WTC11 (cell line): ENCODE data around the gene KLHL29. TPM values are rescaled to one million over a fixed set of nuclear protein-coding genes. Genes with fewer than 3 reads are reported as not detected.

Experiments
- ATAC-seq: fragments of 200-7000 bp; cut with Tn5 transposase; 2 replicates; pipeline ENCODE4 v1.10.0; 2021; ENCODE audit warnings: mild to moderate bottlenecking, moderate library complexity
- CTCF ChIA-PET: fragments of 300-600 bp; sonication (Branson Sonifier 250); formaldehyde crosslinking; loops from one replicate; lab custom pipeline; 2021; ENCODE audit warnings: antibody characterized with exemption; lab: Charles Lee
- POLR2A ChIA-PET: fragments of 350-600 bp; sonication (Branson Sonifier 250); formaldehyde crosslinking; loops from one replicate; lab custom pipeline; 2021; ENCODE audit warnings: antibody characterized with exemption; lab: Charles Lee
- DNase-seq: peaks from one replicate; pipeline ENCODE4 v3.0.0; 2021; ENCODE audit warnings: low spot score
- H3K27ac Mint-ChIP-seq: 2 replicates; pipeline ENCODE4 v1.8.0; 2021; ENCODE audit warnings: mixed read lengths
- H3K27me3 Mint-ChIP-seq: 2 replicates; pipeline ENCODE4 v1.8.0; 2021; ENCODE audit warnings: low read depth, mild to moderate bottlenecking, moderate library complexity, mixed read lengths
- H3K36me3 Mint-ChIP-seq: 2 replicates; pipeline ENCODE4 v1.8.0; 2021; ENCODE audit warnings: mixed read lengths
- H3K4me1 Mint-ChIP-seq: 2 replicates; pipeline ENCODE4 v1.8.0; 2022; ENCODE audit warnings: mixed read lengths
- H3K4me3 Mint-ChIP-seq: 2 replicates; pipeline ENCODE4 v1.8.0; 2021; ENCODE audit warnings: mild to moderate bottlenecking, moderate library complexity, mixed read lengths
- H3K9me3 Mint-ChIP-seq: 2 replicates; pipeline ENCODE4 v1.8.0; 2021; ENCODE audit warnings: mixed read lengths
- ATF1 ChIP-seq: sonication (generic); formaldehyde crosslinking; IDR thresholded peaks from 2 replicates; pipeline ENCODE4 v1.8.1; 2023; ENCODE audit warnings: mild to moderate bottlenecking, moderate library complexity, missing genetic modification reagents
- FOXP1 ChIP-seq: sonication (generic); formaldehyde crosslinking; IDR thresholded peaks from 2 replicates; pipeline ENCODE4 v1.8.0; 2022; ENCODE audit warnings: missing genetic modification reagents, mild to moderate bottlenecking, moderate library complexity, borderline replicate concordance
- JAZF1 ChIP-seq: fragments of 250-450 bp; sonication (Bioruptor Pico); IDR thresholded peaks from 2 replicates; pipeline ENCODE4 v1.9.0; 2021; ENCODE audit warnings: moderate library complexity, mild to moderate bottlenecking, inconsistent platforms
- NFATC4 ChIP-seq: fragments of 250-450 bp; sonication (Bioruptor Pico); IDR thresholded peaks from 2 replicates; pipeline ENCODE4 v1.9.0; 2021; ENCODE audit warnings: mild to moderate bottlenecking
- NR2C2 ChIP-seq: sonication (generic); formaldehyde crosslinking; IDR thresholded peaks from 2 replicates; pipeline ENCODE4 v1.8.0; 2022; ENCODE audit warnings: mild to moderate bottlenecking, missing genetic modification reagents
- OVOL2 ChIP-seq: fragments of 250-450 bp; sonication (Bioruptor Pico); IDR thresholded peaks from 2 replicates; pipeline ENCODE4 v1.9.0; 2021; ENCODE audit warnings: mild to moderate bottlenecking, borderline replicate concordance
- SMAD4 ChIP-seq: sonication (generic); formaldehyde crosslinking; IDR thresholded peaks from 2 replicates; pipeline ENCODE4 v1.8.0; 2022; ENCODE audit warnings: mild to moderate bottlenecking, missing genetic modification reagents
- SOX15 ChIP-seq: fragments of 250-450 bp; sonication (Bioruptor Pico); IDR thresholded peaks from 2 replicates; pipeline ENCODE4 v1.9.0; 2021; ENCODE audit warnings: mild to moderate bottlenecking
- TP53 ChIP-seq: sonication (generic); formaldehyde crosslinking; IDR thresholded peaks from 2 replicates; pipeline ENCODE4 v1.8.1; 2023; ENCODE audit warnings: mild to moderate bottlenecking, missing genetic modification reagents
- ZBTB21 ChIP-seq: sonication (generic); formaldehyde crosslinking; IDR thresholded peaks from 2 replicates; pipeline ENCODE4 v1.8.1; 2023; ENCODE audit warnings: mild to moderate bottlenecking, missing genetic modification reagents, borderline replicate concordance
- ZNF219 ChIP-seq: sonication (generic); formaldehyde crosslinking; IDR thresholded peaks from 2 replicates; pipeline ENCODE4 v1.8.0; 2023; ENCODE audit warnings: missing genetic modification reagents, mild to moderate bottlenecking, borderline replicate concordance
- ZNF232 ChIP-seq: sonication (generic); formaldehyde crosslinking; IDR thresholded peaks from 2 replicates; pipeline ENCODE4 v1.8.0; 2022; ENCODE audit warnings: mild to moderate bottlenecking, missing genetic modification reagents
- ZNF263 ChIP-seq: sonication (generic); formaldehyde crosslinking; IDR thresholded peaks from 2 replicates; pipeline ENCODE4 v1.8.1; 2022; ENCODE audit warnings: low read depth, mild to moderate bottlenecking, moderate library complexity, missing genetic modification reagents
- ZNF671 ChIP-seq: fragments of 250-450 bp; sonication (Bioruptor Pico); IDR thresholded peaks from 2 replicates; pipeline ENCODE4 v1.8.0; 2021; ENCODE audit warnings: mild to moderate bottlenecking
- total RNA-seq: library from RNA; stranded (reverse); gene quantifications from 3 replicates; pipeline ENCODE4 v1.2.3, GENCODE V29; 2021
- TF ChIP-seq, protein P1 (sequence below): fragments of 250-450 bp; sonication (Bioruptor Pico); IDR thresholded peaks from 2 replicates; pipeline ENCODE4 v2.1.2; 2022; ENCODE audit warnings: mild to moderate bottlenecking, moderate library complexity
- TF ChIP-seq, protein P2 (sequence below): sonication (generic); formaldehyde crosslinking; IDR thresholded peaks from 2 replicates; pipeline ENCODE4 v1.8.0; 2022; ENCODE audit warnings: mild to moderate bottlenecking, missing genetic modification reagents
- TF ChIP-seq, protein P3 (sequence below): sonication (generic); formaldehyde crosslinking; IDR thresholded peaks from 2 replicates; pipeline ENCODE4 v1.8.0; 2022; ENCODE audit warnings: mild to moderate bottlenecking, missing genetic modification reagents
- TF ChIP-seq, protein P4 (sequence below): fragments of 250-450 bp; sonication (Bioruptor Pico); conservative IDR thresholded peaks from 2 replicates; pipeline ENCODE4 v1.9.0; 2021; ENCODE audit warnings: mild to moderate bottlenecking
- TF ChIP-seq, protein P5 (sequence below): sonication (generic); formaldehyde crosslinking; IDR thresholded peaks from 2 replicates; pipeline ENCODE4 v1.8.0; 2023; ENCODE audit warnings: missing genetic modification reagents, mild to moderate bottlenecking, borderline replicate concordance
- TF ChIP-seq, protein P6 (sequence below): sonication (generic); formaldehyde crosslinking; IDR thresholded peaks from 2 replicates; pipeline ENCODE4 v1.8.1; 2022; ENCODE audit warnings: mild to moderate bottlenecking, moderate library complexity, missing genetic modification reagents

The KLHL29 gene
- total RNA-seq, 1 experiment from 2014 or later: 7.1 TPM

DNA sequence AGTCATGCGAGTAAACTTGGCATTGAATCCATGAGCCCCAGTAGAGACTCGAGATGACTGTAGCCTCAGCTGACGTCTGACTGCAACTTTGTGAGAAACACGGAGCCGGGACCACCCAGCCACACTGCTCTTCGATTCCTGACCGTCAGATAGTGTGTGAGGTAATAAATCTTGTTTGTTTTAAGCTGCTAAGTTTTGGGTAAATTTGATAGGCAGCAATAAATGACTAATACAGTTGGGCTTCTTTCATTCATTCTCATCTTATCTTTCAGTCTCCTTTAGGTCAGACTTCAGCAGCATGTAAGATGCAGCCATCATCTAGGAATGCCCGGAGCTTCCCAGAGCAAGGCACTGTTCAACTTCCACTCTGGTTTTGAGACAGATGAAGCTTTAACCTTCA, 8.0 kb upstream of the KLHL29 start:
- Mint-ChIP-seq H3K36me3 (no peaks in the 10 kb centered on the region), H3K4me3 (no peak overlapping the region), H3K27me3 (peaks cover 28% of the 10 kb centered on the region), H3K4me1 (peaks cover 19% of the 10 kb centered on the region), H3K9me3 (peaks cover 8% of the 10 kb centered on the region), H3K27ac (no peak overlapping the region)
- ChIA-PET POLR2A (no interaction called here), CTCF (interaction anchor here (1.0 kb wide), 1 partner anchor 247 kb away, joined by 3 read pairs; no protein-coding TSS in a partner anchor)
- no peak for TF ChIP-seq ZNF232 (CRISPR knock-in tag)
- DNase-seq (no peak), ATAC-seq (no peak)

DNA sequence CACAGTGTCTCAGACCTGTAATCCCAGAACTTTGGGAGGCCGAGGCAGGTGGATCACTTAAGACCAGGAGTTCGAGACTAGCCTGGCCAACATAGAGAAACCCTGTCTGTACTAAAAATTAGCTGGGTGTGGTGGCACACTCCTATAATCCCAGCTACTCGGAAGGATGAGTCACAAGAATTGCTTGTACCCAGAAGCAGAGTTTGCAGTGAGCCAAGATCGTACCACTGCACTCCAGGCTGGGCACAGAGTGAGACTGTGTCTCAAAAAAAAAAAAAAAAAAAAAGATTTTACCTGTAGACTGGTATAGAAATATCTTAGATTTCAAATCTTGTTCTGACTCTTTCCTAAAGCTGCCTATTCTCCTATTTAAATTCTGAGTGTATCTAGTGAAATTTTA, 7.2 kb upstream of the KLHL29 start:
- CTCF ChIA-PET: no interaction called here

More for the DNA sequence above, 7.2 kb upstream of the KLHL29 start:
- H3K27ac Mint-ChIP-seq: no peak overlapping the region
- H3K36me3 Mint-ChIP-seq: no peaks in the 10 kb centered on the region
- peaks cover 8% of the 10 kb centered on the region for H3K9me3 Mint-ChIP-seq
- POLR2A ChIA-PET: no interaction called here
- TF ChIP-seq, protein P1, sequence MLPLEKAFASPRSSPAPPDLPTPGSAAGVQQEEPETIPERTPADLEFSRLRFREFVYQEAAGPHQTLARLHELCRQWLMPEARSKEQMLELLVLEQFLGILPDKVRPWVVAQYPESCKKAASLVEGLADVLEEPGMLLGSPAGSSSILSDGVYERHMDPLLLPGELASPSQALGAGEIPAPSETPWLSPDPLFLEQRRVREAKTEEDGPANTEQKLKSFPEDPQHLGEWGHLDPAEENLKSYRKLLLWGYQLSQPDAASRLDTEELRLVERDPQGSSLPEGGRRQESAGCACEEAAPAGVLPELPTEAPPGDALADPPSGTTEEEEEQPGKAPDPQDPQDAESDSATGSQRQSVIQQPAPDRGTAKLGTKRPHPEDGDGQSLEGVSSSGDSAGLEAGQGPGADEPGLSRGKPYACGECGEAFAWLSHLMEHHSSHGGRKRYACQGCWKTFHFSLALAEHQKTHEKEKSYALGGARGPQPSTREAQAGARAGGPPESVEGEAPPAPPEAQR (CRISPR knock-in tag): no peak
- no peak for TF ChIP-seq ZNF671 (CRISPR knock-in tag)
- no peak for TF ChIP-seq SOX15 (CRISPR knock-in tag)
- no peak for TF ChIP-seq ZBTB21 (CRISPR knock-in tag)
- no peak for TF ChIP-seq NR2C2 (CRISPR knock-in tag)
- TF ChIP-seq, protein P2, sequence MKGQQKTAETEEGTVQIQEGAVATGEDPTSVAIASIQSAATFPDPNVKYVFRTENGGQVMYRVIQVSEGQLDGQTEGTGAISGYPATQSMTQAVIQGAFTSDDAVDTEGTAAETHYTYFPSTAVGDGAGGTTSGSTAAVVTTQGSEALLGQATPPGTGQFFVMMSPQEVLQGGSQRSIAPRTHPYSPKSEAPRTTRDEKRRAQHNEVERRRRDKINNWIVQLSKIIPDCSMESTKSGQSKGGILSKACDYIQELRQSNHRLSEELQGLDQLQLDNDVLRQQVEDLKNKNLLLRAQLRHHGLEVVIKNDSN (CRISPR knock-in tag): no peak
- TF ChIP-seq, protein P3, sequence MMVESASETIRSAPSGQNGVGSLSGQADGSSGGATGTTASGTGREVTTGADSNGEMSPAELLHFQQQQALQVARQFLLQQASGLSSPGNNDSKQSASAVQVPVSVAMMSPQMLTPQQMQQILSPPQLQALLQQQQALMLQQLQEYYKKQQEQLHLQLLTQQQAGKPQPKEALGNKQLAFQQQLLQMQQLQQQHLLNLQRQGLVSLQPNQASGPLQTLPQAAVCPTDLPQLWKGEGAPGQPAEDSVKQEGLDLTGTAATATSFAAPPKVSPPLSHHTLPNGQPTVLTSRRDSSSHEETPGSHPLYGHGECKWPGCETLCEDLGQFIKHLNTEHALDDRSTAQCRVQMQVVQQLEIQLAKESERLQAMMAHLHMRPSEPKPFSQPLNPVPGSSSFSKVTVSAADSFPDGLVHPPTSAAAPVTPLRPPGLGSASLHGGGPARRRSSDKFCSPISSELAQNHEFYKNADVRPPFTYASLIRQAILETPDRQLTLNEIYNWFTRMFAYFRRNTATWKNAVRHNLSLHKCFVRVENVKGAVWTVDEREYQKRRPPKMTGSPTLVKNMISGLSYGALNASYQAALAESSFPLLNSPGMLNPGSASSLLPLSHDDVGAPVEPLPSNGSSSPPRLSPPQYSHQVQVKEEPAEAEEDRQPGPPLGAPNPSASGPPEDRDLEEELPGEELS: no peak
- no peak for TF ChIP-seq ZNF263 (CRISPR knock-in tag)
- TF ChIP-seq FOXP1 (CRISPR knock-in tag): no peak
- TF ChIP-seq JAZF1: no peak
- TF ChIP-seq SMAD4 (CRISPR knock-in tag): no peak
- TF ChIP-seq ATF1 (CRISPR knock-in tag): no peak
- TF ChIP-seq NFATC4 (CRISPR knock-in tag): no peak
- TF ChIP-seq TP53 (CRISPR knock-in tag): no peak
- TF ChIP-seq, protein P4, sequence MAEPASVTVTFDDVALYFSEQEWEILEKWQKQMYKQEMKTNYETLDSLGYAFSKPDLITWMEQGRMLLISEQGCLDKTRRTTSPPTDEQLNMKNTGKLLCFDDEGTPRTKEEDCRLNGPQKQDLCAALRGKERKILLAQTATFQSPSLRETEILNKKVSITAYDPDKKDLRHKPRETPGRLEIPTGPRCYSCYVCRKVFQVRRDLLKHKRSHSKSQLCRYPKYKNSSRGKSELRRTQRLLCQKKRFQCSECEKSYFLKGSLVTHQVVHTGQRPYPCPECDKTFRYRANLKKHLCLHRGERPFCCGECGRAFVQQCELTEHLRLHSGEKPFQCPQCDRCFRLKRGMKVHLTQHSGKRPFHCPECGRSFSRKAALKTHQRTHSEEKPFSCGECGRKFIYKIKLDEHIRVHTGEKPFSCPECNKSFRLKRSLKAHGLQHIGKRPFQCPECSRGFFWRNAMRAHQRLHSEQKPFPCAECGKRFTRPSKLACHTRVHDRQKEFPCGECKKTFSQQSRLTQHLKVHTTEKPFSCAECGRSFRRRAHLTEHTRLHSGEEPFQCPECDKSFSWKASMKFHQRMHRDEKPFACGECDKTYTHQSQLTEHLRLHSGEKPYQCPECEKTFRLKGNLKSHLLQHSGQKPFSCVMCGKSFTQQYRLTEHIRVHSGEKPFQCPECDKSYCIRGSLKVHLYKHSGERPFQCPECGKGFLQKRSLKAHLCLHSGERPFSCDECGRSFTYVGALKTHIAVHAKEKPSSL (CRISPR knock-in tag): no peak
- no peak for TF ChIP-seq ZNF219 (CRISPR knock-in tag)
- TF ChIP-seq, protein P5, sequence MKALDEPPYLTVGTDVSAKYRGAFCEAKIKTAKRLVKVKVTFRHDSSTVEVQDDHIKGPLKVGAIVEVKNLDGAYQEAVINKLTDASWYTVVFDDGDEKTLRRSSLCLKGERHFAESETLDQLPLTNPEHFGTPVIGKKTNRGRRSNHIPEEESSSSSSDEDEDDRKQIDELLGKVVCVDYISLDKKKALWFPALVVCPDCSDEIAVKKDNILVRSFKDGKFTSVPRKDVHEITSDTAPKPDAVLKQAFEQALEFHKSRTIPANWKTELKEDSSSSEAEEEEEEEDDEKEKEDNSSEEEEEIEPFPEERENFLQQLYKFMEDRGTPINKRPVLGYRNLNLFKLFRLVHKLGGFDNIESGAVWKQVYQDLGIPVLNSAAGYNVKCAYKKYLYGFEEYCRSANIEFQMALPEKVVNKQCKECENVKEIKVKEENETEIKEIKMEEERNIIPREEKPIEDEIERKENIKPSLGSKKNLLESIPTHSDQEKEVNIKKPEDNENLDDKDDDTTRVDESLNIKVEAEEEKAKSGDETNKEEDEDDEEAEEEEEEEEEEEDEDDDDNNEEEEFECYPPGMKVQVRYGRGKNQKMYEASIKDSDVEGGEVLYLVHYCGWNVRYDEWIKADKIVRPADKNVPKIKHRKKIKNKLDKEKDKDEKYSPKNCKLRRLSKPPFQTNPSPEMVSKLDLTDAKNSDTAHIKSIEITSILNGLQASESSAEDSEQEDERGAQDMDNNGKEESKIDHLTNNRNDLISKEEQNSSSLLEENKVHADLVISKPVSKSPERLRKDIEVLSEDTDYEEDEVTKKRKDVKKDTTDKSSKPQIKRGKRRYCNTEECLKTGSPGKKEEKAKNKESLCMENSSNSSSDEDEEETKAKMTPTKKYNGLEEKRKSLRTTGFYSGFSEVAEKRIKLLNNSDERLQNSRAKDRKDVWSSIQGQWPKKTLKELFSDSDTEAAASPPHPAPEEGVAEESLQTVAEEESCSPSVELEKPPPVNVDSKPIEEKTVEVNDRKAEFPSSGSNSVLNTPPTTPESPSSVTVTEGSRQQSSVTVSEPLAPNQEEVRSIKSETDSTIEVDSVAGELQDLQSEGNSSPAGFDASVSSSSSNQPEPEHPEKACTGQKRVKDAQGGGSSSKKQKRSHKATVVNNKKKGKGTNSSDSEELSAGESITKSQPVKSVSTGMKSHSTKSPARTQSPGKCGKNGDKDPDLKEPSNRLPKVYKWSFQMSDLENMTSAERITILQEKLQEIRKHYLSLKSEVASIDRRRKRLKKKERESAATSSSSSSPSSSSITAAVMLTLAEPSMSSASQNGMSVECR (CRISPR knock-in tag): no peak
- TF ChIP-seq, protein P6, sequence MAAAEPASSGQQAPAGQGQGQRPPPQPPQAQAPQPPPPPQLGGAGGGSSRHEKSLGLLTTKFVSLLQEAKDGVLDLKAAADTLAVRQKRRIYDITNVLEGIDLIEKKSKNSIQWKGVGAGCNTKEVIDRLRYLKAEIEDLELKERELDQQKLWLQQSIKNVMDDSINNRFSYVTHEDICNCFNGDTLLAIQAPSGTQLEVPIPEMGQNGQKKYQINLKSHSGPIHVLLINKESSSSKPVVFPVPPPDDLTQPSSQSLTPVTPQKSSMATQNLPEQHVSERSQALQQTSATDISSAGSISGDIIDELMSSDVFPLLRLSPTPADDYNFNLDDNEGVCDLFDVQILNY (CRISPR knock-in tag): no peak
- no peak for TF ChIP-seq OVOL2 (CRISPR knock-in tag)
- DNase-seq (no peak), ATAC-seq (no peak)
- no peak overlapping the region for H3K4me3 Mint-ChIP-seq
- H3K4me1 Mint-ChIP-seq: peaks cover 19% of the 10 kb centered on the region
- H3K27me3 Mint-ChIP-seq: peaks cover 36% of the 10 kb centered on the region
